IPS-18c (cell line): ENCODE measurements around the gene MRM1.

Experiments
- H3K4me3 ChIP-seq: 2 replicates; pipeline ENCODE4 v1.7.0; 2013; ENCODE audit warnings: low read depth, mild to moderate bottlenecking, low read length, moderate library complexity; ENCODE audit not compliant: insufficient read depth
- H3K9me3 ChIP-seq: one replicate; pipeline ENCODE4 v1.6.1; 2013; ENCODE audit warnings: mild to moderate bottlenecking, low read length, moderate library complexity; ENCODE audit not compliant: control insufficient read depth, insufficient read depth

MRM1 gene

GRCh38 chr17:36616061-36617029 lies 15.0 kb downstream of the MRM1 start:
- Histone ChIP-seq H3K4me3 (no peak overlapping the region), H3K9me3 (no peaks in the 10 kb centered on the region)

- H3K4me3 ChIP-seq, result no peak overlapping the region
- no peaks in the 10 kb centered on the region for H3K9me3 ChIP-seq
Observed at GRCh38 chr17:36617773-36618172, 16.4 kb downstream of the MRM1 start.

GRCh38 chr17:36623281-36623680 lies 21.9 kb downstream of the MRM1 start:
- Histone ChIP-seq H3K9me3 (no peaks in the 10 kb centered on the region), H3K4me3 (no peak overlapping the region)

GRCh38 chr17:36625188-36625587 lies 23.8 kb downstream of the MRM1 start:
- no peak overlapping the region for H3K4me3 ChIP-seq
- no peaks in the 10 kb centered on the region for H3K9me3 ChIP-seq

DNA sequence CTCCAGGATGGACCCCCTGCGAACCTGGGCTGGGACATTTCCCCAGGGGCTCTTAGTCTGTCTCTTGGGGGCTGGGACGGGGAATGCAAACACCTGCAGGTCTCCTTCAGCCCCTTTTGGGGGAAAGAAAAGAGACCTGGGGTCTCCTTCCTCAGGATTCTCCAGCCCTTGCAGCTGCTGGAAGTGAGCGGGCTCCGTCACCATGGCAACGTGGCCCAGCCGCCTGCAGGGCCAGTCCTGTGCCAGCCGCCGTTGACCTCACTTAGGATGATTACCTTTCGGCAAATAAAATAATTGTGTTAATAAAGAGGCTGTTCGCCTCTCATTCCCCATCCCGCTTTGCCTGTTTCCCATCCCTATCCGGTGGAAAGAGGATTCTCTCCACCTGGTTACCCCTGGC lies 25.7 kb downstream of the MRM1 start:
- no peak overlapping the region for H3K4me3 ChIP-seq
- no peaks in the 10 kb centered on the region for H3K9me3 ChIP-seq

- no peaks in the 10 kb centered on the region for H3K9me3 ChIP-seq
- no peak overlapping the region for H3K4me3 ChIP-seq
Observed at GRCh38 chr17:36628576-36628975, 27.2 kb downstream of the MRM1 start.

- H3K9me3 ChIP-seq, result no peaks in the 10 kb centered on the region
- no peak overlapping the region for H3K4me3 ChIP-seq
Observed at GRCh38 chr17:36629252-36629847, 28.0 kb downstream of the MRM1 start.

DNA sequence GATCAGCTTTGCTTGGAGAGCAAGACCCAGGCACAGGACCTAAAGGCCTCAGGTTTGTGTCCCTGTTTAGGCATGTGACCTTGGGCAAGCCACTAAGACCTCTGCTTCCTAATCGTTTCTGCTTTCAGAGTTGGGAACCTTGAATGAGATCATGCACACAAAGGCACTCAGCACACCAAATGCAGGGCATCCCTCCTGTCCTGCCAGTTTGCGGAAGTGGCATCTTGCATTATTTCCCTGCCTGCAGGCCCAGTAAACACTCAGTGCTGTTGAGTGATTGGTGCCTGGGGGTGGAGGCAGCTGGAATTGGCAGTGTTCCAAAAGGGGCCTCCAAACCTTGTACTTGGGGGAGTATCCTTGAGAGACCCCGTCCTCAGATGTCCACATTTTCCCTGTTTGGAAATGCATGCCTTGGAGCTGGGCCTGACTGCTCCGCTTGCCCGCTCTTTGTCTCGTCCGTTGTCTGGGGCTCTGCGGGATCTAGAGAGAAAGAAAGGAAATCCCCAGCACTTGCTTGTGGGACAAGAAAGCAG lies 28.7 kb downstream of the MRM1 start:
- Histone ChIP-seq H3K4me3 (no peak overlapping the region), H3K9me3 (no peaks in the 10 kb centered on the region)

DNA sequence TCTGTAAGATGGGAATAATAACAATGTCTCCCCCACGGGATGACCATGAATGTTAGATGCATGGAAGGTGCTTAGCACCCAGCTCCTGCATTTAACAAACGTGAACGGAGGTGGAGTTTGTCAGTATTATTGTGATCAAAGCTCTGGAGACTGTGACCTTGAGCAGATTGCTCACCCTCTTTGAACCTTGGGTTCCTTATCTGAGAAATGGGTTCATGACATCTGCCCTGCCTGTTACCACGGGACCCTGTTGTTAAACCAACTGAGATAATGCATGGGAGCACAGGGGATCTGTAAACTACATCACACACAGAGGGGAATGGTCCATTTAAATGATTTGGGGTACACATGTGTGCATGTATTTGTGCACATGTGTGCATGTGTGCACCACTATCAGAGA lies 29.6 kb downstream of the MRM1 start:
- no peaks in the 10 kb centered on the region for H3K9me3 ChIP-seq

DNA sequence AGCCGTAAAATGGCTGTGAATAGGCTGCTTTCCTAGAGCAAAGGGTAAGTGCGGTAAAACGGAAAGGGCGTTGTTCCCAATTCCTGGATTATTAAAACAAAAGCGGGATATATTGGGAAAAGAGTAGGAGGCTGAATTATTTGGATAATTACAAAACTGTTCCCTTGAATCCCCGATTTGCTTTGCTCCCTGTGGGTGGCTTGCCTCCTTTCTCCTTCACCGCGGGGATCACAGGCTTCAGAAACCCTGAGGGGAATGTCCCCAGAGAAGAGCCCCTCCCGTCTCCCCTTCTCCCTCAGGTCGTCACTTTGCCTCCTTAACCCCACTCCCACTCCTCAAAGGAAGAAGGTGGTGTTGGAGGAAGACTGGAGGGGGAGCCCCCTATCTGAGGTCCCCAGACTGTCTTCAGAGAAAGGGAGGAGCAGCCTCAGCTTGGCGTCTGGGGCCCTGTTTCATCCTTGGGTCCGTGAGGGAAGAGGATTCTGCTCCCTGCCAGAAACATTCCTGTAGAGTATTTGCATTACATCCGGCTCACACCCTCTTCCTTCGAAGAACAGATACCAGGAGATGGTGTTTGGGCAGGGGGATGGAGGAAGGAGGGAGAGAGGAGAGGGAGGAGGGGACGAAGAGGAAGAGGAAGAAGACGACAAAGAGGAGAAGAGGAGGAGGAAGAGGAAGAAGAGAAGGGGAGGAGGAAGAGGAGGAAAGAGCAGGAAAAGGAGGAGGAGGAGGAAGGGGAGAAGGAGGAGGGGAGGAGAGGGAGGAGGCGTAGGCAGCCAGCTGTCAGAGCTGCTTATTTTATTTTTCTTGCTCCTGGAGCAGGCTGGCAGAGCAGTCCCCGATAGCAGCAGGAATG lies 31.8 kb downstream of the MRM1 start:
- Histone ChIP-seq H3K4me3 (peak overlapping the region; percentile 29), H3K9me3 (no peaks in the 10 kb centered on the region)

More for the DNA sequence above, 29.6 kb downstream of the MRM1 start:
- no peak overlapping the region for H3K4me3 ChIP-seq

DNA sequence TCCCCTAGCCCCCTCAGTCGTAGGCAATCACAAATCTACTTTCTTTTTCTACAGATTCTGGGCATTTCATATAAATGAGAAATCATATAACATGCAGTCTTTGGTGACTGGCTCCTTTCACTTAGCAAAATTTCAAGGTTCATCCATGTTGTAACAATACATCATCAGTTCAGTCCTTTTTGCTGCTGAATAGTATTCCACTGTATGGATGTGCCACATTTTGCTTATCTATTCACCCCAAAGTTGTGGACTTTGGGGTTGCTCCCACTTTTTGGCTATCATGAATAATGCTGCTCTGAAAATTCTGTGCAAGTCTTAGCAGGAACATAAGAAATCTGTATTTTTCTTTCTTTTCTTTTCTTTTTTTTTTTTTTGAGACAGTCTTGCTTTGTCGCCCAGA lies 39.0 kb downstream of the MRM1 start:
- no peaks in the 10 kb centered on the region for H3K9me3 ChIP-seq

GRCh38 chr17:36640836-36641235 lies 39.5 kb downstream of the MRM1 start:
- no peaks in the 10 kb centered on the region for H3K9me3 ChIP-seq
- no peak overlapping the region; the same call in 1 of the 2 replicates for H3K4me3 ChIP-seq

More for the DNA sequence above, 39.0 kb downstream of the MRM1 start:
- no peak overlapping the region for H3K4me3 ChIP-seq

DNA sequence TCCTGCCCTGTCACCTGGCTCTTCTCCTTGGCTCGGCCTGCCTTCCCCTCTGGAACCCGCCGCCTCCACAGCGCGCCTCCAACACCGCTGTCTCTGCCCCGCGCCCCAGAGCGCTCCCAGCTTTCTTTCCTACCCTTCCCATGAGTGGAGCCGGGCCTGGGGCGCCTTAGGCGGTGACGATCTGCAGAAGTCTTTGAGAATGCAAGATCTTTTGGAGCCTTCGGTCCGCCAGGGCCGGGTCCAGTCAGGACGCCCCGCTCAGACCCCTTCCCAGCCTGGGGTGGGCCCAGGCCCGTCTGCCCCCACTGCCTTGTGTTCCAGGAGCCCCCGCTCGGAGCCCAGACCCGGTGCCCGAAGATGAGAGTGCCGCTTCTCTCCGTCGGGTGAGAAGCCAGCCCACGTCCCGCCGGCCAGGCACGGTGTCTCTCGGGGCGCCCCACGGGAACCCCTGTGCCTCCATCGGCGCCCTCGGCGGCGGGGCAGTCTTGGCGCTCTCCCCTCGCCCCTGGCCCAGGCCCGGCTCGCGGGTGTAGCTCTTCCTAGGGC lies 40.0 kb downstream of the MRM1 start:
- H3K4me3 ChIP-seq, result peak overlapping the region; percentile 59

GRCh38 chr17:36641877-36642845 lies 40.8 kb downstream of the MRM1 start:
- Histone ChIP-seq H3K9me3 (no peaks in the 10 kb centered on the region), H3K4me3 (peak overlapping the region; percentile 59)

More for the DNA sequence above, 40.0 kb downstream of the MRM1 start:
- no peaks in the 10 kb centered on the region for H3K9me3 ChIP-seq

DNA sequence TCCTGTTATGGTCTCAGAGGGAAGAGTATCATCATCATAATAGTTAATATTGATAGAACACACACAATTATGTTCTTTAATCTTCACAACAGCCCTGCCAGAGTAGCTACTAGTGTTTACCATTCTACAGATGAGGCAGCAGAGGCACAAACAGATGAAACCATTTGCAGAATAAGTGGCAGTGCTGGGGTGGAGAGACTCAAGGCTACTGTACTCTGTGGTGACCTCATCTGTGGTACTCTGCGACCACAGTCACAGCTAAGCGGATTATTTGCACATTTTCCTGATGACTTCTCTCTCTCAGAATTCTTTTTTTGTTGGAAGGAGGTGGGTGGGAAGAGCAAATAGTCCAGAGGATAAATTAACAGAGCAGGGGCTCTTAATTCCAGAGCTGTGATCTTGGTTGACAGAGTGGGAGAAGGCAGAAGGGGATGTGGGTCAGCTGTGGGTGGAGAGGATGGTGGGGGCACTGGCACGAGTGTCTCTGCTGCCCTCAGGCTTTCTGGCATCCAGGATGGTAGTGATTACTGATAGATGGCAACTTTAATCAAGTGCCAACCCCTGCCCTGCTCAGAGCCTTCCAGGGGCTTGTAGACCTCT lies 41.8 kb downstream of the MRM1 start:
- Histone ChIP-seq H3K9me3 (no peaks in the 10 kb centered on the region), H3K4me3 (no peak overlapping the region)

- Histone ChIP-seq H3K9me3 (no peaks in the 10 kb centered on the region), H3K4me3 (0 out of 2 replicates have a peak overlapping the region, but pooled peaks have one; percentile 3)
Observed at GRCh38 chr17:36645422-36645821, 44.0 kb downstream of the MRM1 start.
